GM20431 (cell line): Measurements from ENCODE around the gene PHLDB3.
"Not testable (repeated sequence)": the region's sequence is repeated elsewhere in the genome, so short reads cannot be mapped to it uniquely, and the experiment has no call there.

Experiments used
- in situ Hi-C: fragments of 300-500 bp; cut with MseI, MboI; formaldehyde crosslinking; loops from one replicate; pipeline ENCODE4 v1.15.0; 2020; ENCODE audit warnings: low sequenced_read_pairs; ENCODE audit not compliant: unreplicated experiment

Gene PHLDB3

DNA sequence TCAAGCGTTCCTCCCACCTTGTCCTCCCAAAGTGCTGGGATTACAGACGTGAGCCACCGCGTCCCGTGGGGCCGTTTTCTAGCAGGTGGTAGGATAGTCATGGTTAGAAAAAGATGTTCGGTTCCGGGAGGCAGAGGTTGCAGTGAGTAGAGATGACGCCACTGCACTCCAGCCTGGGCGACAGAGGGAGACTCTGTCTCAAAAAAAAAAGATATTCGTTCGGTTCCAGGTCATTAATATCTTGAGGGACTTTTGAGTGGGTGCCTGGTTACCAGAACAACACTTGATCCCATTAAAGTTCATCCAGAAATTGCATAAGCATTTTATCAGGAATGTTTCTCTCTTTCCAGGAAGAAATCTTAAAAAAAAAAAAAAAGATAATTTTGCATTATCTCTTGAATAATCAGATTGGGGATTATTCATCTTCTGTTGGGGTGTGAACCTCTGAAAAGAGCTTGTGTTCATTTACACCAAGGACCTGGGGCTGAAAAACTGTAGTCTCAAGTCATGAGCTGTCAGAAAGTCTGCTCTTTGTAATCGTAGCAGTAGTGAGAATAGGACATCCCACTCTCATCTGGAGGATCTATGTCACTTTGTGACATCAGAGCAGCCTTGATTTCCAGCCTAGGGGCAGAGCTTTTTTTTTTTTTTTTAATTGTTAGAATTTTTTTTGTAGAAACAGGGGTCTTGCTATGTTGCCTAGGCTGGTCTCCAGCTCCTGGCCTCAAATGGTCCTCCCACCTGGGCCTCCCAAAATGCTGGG is 23.5 kb upstream of the PHLDB3 start:
- in situ Hi-C loops, result no loop called here

GRCh38 chr19:43526884-43527859 is 22.6 kb upstream of the PHLDB3 start, which contains the start of gene ETHE1:
Gene ETHE1, minus strand, starts transcription at chr19:43527201. Its CDS starts 24 bp downstream, at chr19:43527177.
- in situ Hi-C loops, result no loop called here

- in situ Hi-C loops, result no loop called here
Observed at GRCh38 chr19:43525836-43526771, 21.6 kb upstream of the PHLDB3 start.

- in situ Hi-C loops, result loop anchor here (5.0 kb wide), 1 partner anchor 78 kb away; no protein-coding TSS in a partner anchor
Observed at GRCh38 chr19:43524922-43525835, 20.6 kb upstream of the PHLDB3 start.

DNA sequence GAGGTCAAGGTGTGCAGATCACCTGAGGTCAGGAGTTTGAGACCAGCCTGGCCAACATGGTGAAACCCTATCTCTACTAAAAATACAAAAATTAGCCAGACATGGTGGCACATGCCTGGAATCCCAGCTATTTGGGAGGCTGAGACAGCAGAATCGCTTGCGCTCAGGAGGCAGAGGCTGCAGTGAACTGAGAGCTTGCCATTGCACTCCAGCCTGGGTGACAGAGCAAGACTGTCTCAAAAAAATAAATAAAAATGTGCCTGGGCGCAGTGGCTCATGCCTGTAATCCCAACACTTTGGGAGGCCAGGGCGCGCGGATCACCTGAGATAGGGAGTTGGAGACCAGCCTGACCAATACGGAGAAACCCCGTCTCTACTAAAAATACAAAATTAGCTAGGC is 19.1 kb upstream of the PHLDB3 start:
- in situ Hi-C loops, result loop anchor here (5.0 kb wide), 1 partner anchor 76 kb away; no protein-coding TSS in a partner anchor

GRCh38 chr19:43522929-43523328 is 18.4 kb upstream of the PHLDB3 start:
- in situ Hi-C loops, result loop anchor here (5.0 kb wide), 1 partner anchor 76 kb away; no protein-coding TSS in a partner anchor

DNA sequence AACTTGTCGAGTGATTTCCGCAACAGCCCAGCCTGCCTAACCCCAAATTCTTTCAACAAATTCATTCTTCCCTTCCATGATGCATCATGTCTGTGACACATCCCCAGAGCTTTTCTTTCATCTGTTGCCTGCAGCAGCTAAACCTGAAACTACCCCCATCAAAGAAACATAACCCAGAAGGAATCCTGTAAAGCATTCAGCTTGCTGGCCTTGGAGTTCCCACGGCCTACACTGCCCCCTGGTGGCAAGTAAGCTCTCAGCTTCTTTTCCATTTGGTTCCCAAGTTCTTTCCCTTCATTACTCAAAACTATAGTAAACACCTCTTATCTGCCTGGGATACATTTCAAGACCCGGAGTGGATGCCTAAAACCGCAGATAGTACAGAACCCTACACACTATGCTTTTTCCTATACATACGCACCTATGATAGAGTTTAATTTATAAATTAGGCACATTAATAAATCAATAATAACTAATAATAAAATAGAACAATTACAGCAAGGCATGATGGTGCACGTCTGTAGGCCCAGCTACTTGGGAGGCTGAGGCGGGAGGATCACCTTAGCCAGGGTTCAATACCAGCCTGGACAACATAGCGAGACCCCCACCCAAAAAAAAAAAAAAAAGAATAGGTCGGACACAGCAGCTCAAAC is 15.0 kb upstream of the PHLDB3 start:
- in situ Hi-C loops, result loop anchor here (5.0 kb wide), 1 partner anchor 72 kb away; no protein-coding TSS in a partner anchor

DNA sequence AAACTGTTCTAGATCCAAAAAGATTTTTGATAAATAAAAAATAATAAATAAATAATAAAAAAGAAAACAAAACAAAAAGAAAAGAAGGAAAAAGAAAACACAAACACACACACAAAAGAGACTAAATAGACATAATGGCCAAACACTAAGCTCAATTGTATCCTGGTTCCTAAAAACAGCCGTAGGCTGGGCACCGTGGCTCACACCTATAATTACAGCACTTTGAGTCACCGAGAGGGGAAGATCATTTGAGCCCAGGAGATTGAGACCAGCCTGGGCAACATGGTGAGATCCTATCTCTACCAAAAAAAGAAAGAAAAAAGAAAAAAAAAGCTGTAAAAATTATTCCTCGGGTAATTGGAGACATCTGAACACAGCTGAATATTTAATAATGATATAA is 13.5 kb upstream of the PHLDB3 start:
- in situ Hi-C loops, result no loop called here

- in situ Hi-C loops, result not testable (repeated sequence)
Observed at GRCh38 chr19:43512399-43512798, 7.9 kb upstream of the PHLDB3 start.

- in situ Hi-C loops, result no loop called here
Observed at GRCh38 chr19:43511324-43511723, 6.8 kb upstream of the PHLDB3 start.

DNA sequence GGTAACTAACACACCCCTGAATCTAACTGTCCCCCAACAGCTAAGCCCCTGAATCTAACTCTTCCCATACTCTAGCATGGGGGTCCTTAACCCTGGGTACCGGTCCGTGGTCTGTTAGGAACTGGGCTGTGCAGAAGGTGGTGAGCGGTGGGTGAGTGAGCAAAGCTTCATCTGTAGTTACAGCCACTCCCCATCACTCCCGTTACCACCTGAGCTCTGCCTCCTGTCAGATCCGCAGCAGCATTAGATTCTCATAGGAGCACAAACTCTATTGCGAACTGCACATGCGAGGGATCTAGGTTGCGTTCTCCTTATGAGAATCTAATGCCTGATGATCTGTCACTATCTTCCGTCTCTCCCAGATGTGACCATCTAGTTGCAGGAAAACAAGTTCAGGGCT is 6.2 kb upstream of the PHLDB3 start:
- in situ Hi-C loops, result no loop called here

GRCh38 chr19:43507880-43508279 is 3.3 kb upstream of the PHLDB3 start:
- in situ Hi-C loops, result no loop called here

- in situ Hi-C loops, result no loop called here
Observed at GRCh38 chr19:43506629-43507028, 2.1 kb upstream of the PHLDB3 start.

- in situ Hi-C loops, result no loop called here
Observed at GRCh38 chr19:43505941-43506340, 1.4 kb upstream of the PHLDB3 start.

DNA sequence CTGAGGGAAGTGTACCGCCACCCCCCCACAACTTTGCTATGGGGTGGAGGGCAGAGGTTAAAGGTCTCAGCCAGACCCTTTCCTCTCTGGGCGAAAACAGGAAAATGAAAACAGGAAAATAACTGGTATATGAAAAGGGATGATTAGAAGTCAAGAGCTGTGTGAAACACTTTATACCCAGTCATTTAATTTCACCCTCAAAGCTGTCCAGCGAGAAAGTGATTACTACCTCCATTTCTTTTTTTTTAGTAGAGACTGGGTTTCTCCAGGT is 575 bp upstream of the PHLDB3 start:
- in situ Hi-C loops, result no loop called here

GRCh38 chr19:43503501-43504425 is 783 bp downstream of the PHLDB3 start:
- in situ Hi-C loops, result no loop called here

DNA sequence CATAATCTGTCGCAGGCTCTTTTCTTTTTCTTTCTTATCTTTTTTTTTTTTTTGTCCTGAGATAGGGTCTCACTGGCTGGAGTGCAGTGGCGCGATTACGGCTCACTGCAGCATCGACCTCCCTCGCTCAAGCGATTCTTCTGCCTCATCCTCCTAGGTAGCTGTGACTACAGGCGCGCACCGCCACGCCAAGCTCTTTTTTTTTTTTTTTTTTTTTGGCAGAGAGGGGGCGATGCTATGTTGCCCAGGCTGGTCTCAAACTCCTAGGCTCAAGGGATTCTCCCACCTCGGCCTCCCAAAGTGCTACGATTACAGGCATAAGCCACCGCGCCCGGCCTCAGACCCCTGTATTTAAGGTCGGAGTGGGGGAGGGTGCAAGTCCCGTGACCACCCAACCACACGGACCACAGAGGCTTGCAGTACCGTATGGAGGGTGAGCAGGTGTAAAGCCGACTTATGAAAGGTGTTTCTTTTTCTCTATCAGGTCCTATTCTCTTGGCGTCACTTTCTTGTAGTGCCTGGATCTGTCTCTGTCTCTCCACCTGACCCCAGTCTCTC is 2.0 kb downstream of the PHLDB3 start:
- in situ Hi-C loops, result no loop called here
